Effector memory CD4-positive, alpha-beta T cell (primary cell): ENCODE measurements around the gene TOP2B.

ENCODE experiments used
- DNase-seq, 3 donors: peaks; one replicate each; pipeline ENCODE4 v3.0.0-alpha.2; 2020
- H3K27ac ChIP-seq: 2 replicates; pipeline ENCODE4 v1.7.0; 2013; ENCODE audit warnings: mild to moderate bottlenecking, low read length, moderate library complexity; ENCODE audit not compliant: insufficient read depth, poor library complexity, severe bottlenecking
- H3K27me3 ChIP-seq: replicated peaks from 2 replicates; pipeline ENCODE4 v1.7.0; 2013; ENCODE audit warnings: mild to moderate bottlenecking, low read length; ENCODE audit not compliant: insufficient read depth, control insufficient read depth, poor library complexity, severe bottlenecking
- H3K36me3 ChIP-seq: 2 replicates; pipeline ENCODE4 v1.7.0; 2013; ENCODE audit warnings: mild to moderate bottlenecking, low read length, moderate library complexity; ENCODE audit not compliant: control insufficient read depth, insufficient read depth
- H3K4me1 ChIP-seq: 2 replicates; pipeline ENCODE4 v1.7.0; 2013; ENCODE audit warnings: low read length, mild to moderate bottlenecking; ENCODE audit not compliant: control insufficient read depth, insufficient read depth, poor library complexity, severe bottlenecking
- H3K4me3 ChIP-seq: 2 replicates; pipeline ENCODE4 v1.7.0; 2013; ENCODE audit warnings: low read length, low read depth, mild to moderate bottlenecking; ENCODE audit not compliant: insufficient read depth, poor library complexity, severe bottlenecking
- H3K9me3 ChIP-seq: 2 replicates; pipeline ENCODE4 v1.7.0; 2013; ENCODE audit warnings: mild to moderate bottlenecking, low read length, moderate library complexity; ENCODE audit not compliant: control insufficient read depth

Gene TOP2B

GRCh38 chr3:25586553-25586952 is 78.2 kb downstream of the TOP2B start:
- no peak overlapping the region for H3K27ac ChIP-seq
- no peaks in the 10 kb centered on the region for H3K27me3 ChIP-seq
- no peaks in the 10 kb centered on the region for H3K36me3 ChIP-seq

GRCh38 chr3:25586167-25586505 is 78.6 kb downstream of the TOP2B start:
- no peaks in the 10 kb centered on the region for H3K27me3 ChIP-seq
- H3K9me3 ChIP-seq, result no peaks in the 10 kb centered on the region
- H3K36me3 ChIP-seq, result no peaks in the 10 kb centered on the region
- H3K4me1 ChIP-seq, result no peaks in the 10 kb centered on the region
- no peak for DNase-seq
- H3K27ac ChIP-seq, result no peak overlapping the region
- H3K4me3 ChIP-seq, result no peak overlapping the region

More at GRCh38 chr3:25586553-25586952, 78.2 kb downstream of the TOP2B start:
- DNase-seq, result no peak
- no peaks in the 10 kb centered on the region for H3K4me1 ChIP-seq
- no peaks in the 10 kb centered on the region for H3K9me3 ChIP-seq
- H3K4me3 ChIP-seq, result no peak overlapping the region

GRCh38 chr3:25585361-25586166 is 79.1 kb downstream of the TOP2B start:
- Histone ChIP-seq H3K27me3 (no peaks in the 10 kb centered on the region), H3K9me3 (no peaks in the 10 kb centered on the region), H3K27ac (no peak overlapping the region), H3K4me1 (no peaks in the 10 kb centered on the region), H3K4me3 (no peak overlapping the region), H3K36me3 (no peaks in the 10 kb centered on the region)
- no peak for DNase-seq

GRCh38 chr3:25584011-25584789 is 80.5 kb downstream of the TOP2B start:
- Histone ChIP-seq H3K36me3 (no peaks in the 10 kb centered on the region), H3K27ac (no peak overlapping the region), H3K4me3 (no peak overlapping the region), H3K27me3 (no peaks in the 10 kb centered on the region), H3K4me1 (no peaks in the 10 kb centered on the region), H3K9me3 (no peaks in the 10 kb centered on the region)
- no peak for DNase-seq

- H3K4me3 ChIP-seq, result no peak overlapping the region
- no peak overlapping the region for H3K27ac ChIP-seq
- no peaks in the 10 kb centered on the region for H3K4me1 ChIP-seq
- no peaks in the 10 kb centered on the region for H3K27me3 ChIP-seq
- DNase-seq, result no peak
- no peaks in the 10 kb centered on the region for H3K9me3 ChIP-seq
- H3K36me3 ChIP-seq, result no peaks in the 10 kb centered on the region
Observed at GRCh38 chr3:25583343-25583742, 81.4 kb downstream of the TOP2B start.

GRCh38 chr3:25582242-25582641 is 82.5 kb downstream of the TOP2B start:
- no peaks in the 10 kb centered on the region for H3K36me3 ChIP-seq
- no peaks in the 10 kb centered on the region for H3K9me3 ChIP-seq
- H3K27me3 ChIP-seq, result no peaks in the 10 kb centered on the region
- no peaks in the 10 kb centered on the region for H3K4me1 ChIP-seq
- no peak overlapping the region for H3K4me3 ChIP-seq
- no peak overlapping the region for H3K27ac ChIP-seq
- no peak for DNase-seq

GRCh38 chr3:25581823-25582222 is 82.9 kb downstream of the TOP2B start:
- H3K4me1 ChIP-seq, result no peaks in the 10 kb centered on the region
- H3K36me3 ChIP-seq, result no peaks in the 10 kb centered on the region
- H3K9me3 ChIP-seq, result no peaks in the 10 kb centered on the region
- DNase-seq, result no peak
- no peak overlapping the region for H3K4me3 ChIP-seq
- H3K27me3 ChIP-seq, result no peaks in the 10 kb centered on the region
- no peak overlapping the region for H3K27ac ChIP-seq

GRCh38 chr3:25581335-25581734 is 83.4 kb downstream of the TOP2B start:
- Histone ChIP-seq H3K27me3 (no peaks in the 10 kb centered on the region), H3K4me3 (no peak overlapping the region), H3K9me3 (no peaks in the 10 kb centered on the region), H3K4me1 (no peaks in the 10 kb centered on the region), H3K27ac (no peak overlapping the region), H3K36me3 (no peaks in the 10 kb centered on the region)
- DNase-seq, result no peak

- no peaks in the 10 kb centered on the region for H3K27me3 ChIP-seq
- H3K4me1 ChIP-seq, result no peaks in the 10 kb centered on the region
- H3K27ac ChIP-seq, result no peak overlapping the region
- H3K9me3 ChIP-seq, result no peaks in the 10 kb centered on the region
- no peak for DNase-seq
- no peaks in the 10 kb centered on the region for H3K36me3 ChIP-seq
- H3K4me3 ChIP-seq, result no peak overlapping the region
Observed at GRCh38 chr3:25580534-25580933, 84.2 kb downstream of the TOP2B start.

GRCh38 chr3:25578059-25578458 is 86.6 kb downstream of the TOP2B start:
- H3K4me1 ChIP-seq, result no peaks in the 10 kb centered on the region

More at GRCh38 chr3:25578059-25578458, 86.6 kb downstream of the TOP2B start:
- no peaks in the 10 kb centered on the region for H3K27me3 ChIP-seq
- H3K9me3 ChIP-seq, result no peaks in the 10 kb centered on the region
- H3K4me3 ChIP-seq, result no peak overlapping the region
- no peaks in the 10 kb centered on the region for H3K36me3 ChIP-seq
- no peak overlapping the region for H3K27ac ChIP-seq
- no peak for DNase-seq
